Tibial nerve (tissue), 4 donors: ENCODE results near the gene ACOXL. TPM values are rescaled to one million over a fixed set of nuclear protein-coding genes. Genes with fewer than 3 reads are reported as not detected.

Experiments
- DNase-seq, 2 donors: peaks; one replicate each; pipeline ENCODE4 v3.0.0-alpha.2; 2019; ENCODE audit warnings: low spot score in 2 of 2
- H3K27ac ChIP-seq, 4 donors: fragments of 200-600 bp; sonication (generic) in 3 of 4; one replicate each; pipeline ENCODE4 v1.5.1; 2017 to 2019; ENCODE audit warnings: mild to moderate bottlenecking in 1 of 4
- H3K27me3 ChIP-seq, 2 donors: fragments of 200-600 bp; sonication (generic) in 1 of 2; one replicate each; pipeline versions ENCODE4 v1.5.1 to v1.6.0; 2017 to 2019
- H3K36me3 ChIP-seq, 3 donors: fragments of 200-600 bp; sonication (generic); one replicate each; pipeline ENCODE4 v1.5.1; 2018 to 2019
- H3K4me1 ChIP-seq, 4 donors: fragments of 200-600 bp; sonication (generic) in 3 of 4; one replicate each; pipeline ENCODE4 v1.5.1; 2017 to 2019
- H3K4me3 ChIP-seq, 4 donors: fragments of 200-600 bp; sonication (generic) in 3 of 4; one replicate each; pipeline ENCODE4 v1.5.1; 2017 to 2019; ENCODE audit warnings: mild to moderate bottlenecking in 1 of 4, moderate library complexity in 1 of 4
- H3K9me3 ChIP-seq, 4 donors: fragments of 200-600 bp; sonication (generic) in 3 of 4; one replicate each; pipeline ENCODE4 v1.5.1; 2017 to 2019
- CTCF ChIP-seq, 5 experiments: fragments of 200-600 bp in 3 of 5; fragments of 450-650 bp in 2 of 5; sonication (generic) in 3 of 5; IDR thresholded peaks; one replicate each; pipeline ENCODE4 v1.5.1; 2016 to 2019; ENCODE audit warnings: antibody characterized with exemption in 5 of 5, mild to moderate bottlenecking in 3 of 5, moderate library complexity in 2 of 5
- EP300 ChIP-seq, 2 donors: sonication (generic); formaldehyde crosslinking; IDR thresholded peaks; one replicate each; pipeline ENCODE4 v1.6.1; 2017; ENCODE audit warnings: antibody characterized with exemption in 2 of 2, mild to moderate bottlenecking in 1 of 2
- POLR2A ChIP-seq, 2 donors: fragments of 450-650 bp; IDR thresholded peaks; one replicate each; pipeline ENCODE4 v1.6.1; 2017; ENCODE audit warnings: antibody characterized with exemption in 2 of 2, mild to moderate bottlenecking in 2 of 2, moderate library complexity in 2 of 2
- WGBS, 2 donors: methylation state at CpG; one replicate each; pipeline ENCODE4 v1.1.5; 2018; 5-methylcytosine and 5-hydroxymethylcytosine counted together
- total RNA-seq, 4 donors: library from RNA; depleted of rRNA; stranded (reverse); fragments of >200 nt; gene quantifications; one replicate each; pipeline ENCODE4 v1.1.0, GENCODE V29; 2016

ACOXL gene
- total RNA-seq, 4 donors from 2014 or later: 0.30 TPM; not detected in 3

DNA sequence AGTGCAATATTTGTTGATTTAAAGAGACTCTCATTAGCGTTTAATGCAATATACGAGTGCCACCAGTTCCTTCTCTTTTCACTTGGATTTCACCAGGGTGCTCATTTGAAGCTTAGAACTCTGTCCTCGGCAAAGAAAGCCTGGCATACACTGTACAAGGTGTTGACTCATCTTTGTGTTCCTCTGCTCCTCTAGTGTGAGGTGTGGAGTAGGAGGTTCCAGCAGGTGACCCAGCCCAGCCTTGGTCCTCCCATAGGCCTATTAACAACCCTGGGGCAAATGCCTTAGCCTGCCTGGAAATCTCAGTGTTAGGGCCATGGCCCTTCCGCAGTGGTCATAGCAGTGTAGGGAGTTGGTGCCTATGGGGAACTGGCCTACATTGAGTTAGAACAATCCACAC is 408.4 kb downstream of the ACOXL start:
- H3K4me3 ChIP-seq: no peak overlapping the region
- 94 to 97% methylated on average over 4 of the region's 4 CpGs for WGBS, 2 donors

GRCh38 chr2:111142101-111142500 is 409.7 kb downstream of the ACOXL start:
- H3K27me3 ChIP-seq: no peaks in the 10 kb centered on the region
- 93 to 100% methylated on average over 1 of the region's 1 CpG for WGBS, 2 donors
- TF ChIP-seq EP300 (IDR thresholded peaks at IDR 0.05) (no peak), CTCF (IDR thresholded peaks at IDR 0.05) (no peak), POLR2A (IDR thresholded peaks at IDR 0.05) (no peak)
- H3K27ac ChIP-seq: no peak overlapping the region
- H3K36me3 ChIP-seq: peaks cover 0 to 3% (median 0%) of the 10 kb centered on the region in 3 donors
- H3K4me3 ChIP-seq: no peak overlapping the region
- DNase-seq: no peak
- no peaks in the 10 kb centered on the region for H3K9me3 ChIP-seq
- H3K4me1 ChIP-seq: peaks cover 0 to 3% (median 0%) of the 10 kb centered on the region in 4 donors

More for the DNA sequence above, 408.4 kb downstream of the ACOXL start:
- Histone ChIP-seq H3K27me3 (no peaks in the 10 kb centered on the region), H3K4me1 (peaks cover 0 to 3% (median 0%) of the 10 kb centered on the region in 4 donors), H3K27ac (no peak overlapping the region), H3K9me3 (no peaks in the 10 kb centered on the region), H3K36me3 (peaks cover 0 to 7% (median 0%) of the 10 kb centered on the region in 3 donors)
- TF ChIP-seq EP300 (IDR thresholded peaks at IDR 0.05) (no peak), POLR2A (IDR thresholded peaks at IDR 0.05) (no peak), CTCF (IDR thresholded peaks at IDR 0.05) (no peak)
- DNase-seq: no peak

DNA sequence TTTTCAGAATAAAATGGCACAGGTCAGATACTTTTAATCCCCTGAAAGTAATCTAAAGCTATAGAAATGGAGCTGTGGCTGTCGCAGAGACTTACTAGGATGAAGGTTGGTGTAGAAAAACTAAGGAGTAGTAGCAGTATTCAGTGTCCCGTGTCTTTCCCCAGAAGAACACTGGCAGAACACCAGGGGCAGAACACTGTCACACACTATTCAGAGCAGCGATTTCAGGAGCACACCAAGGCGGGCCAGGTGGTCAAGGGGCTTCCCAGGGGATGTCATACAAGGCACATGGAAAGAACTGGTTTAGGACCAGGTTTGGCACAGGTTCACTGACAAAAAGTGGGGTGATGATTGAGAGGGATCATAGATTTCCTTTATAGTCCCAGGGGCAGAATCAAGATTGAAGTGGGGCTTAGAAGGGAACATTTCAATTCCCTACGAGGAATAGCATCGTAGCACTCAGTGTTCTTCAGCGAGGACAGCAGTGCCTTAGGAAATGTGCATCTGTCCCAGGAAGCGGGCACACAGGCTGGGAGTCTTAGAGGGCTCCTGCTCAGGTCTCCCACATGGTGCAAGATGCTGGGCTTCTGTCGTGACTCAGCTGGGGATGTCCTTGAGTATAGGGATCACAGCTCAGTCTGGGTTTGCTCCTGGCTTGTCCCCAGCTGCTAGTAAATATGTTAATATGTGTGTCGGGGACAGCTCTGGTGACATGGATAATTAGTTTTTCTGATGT is 410.9 kb downstream of the ACOXL start:
- Histone ChIP-seq H3K4me1 (peaks cover 0 to 6% (median 0%) of the 10 kb centered on the region in 4 donors), H3K36me3 (peaks cover 0 to 3% (median 0%) of the 10 kb centered on the region in 3 donors), H3K9me3 (no peaks in the 10 kb centered on the region), H3K27me3 (no peaks in the 10 kb centered on the region), H3K4me3 (no peak overlapping the region), H3K27ac (no peak overlapping the region)
- DNase-seq: no peak
- 94% methylated on average over 10 of the region's 10 CpGs for WGBS, 2 donors
- TF ChIP-seq POLR2A (IDR thresholded peaks at IDR 0.05) (no peak), CTCF (IDR thresholded peaks at IDR 0.05) (no peak), EP300 (IDR thresholded peaks at IDR 0.05) (no peak)

- Histone ChIP-seq H3K36me3 (peaks cover 0 to 3% (median 0%) of the 10 kb centered on the region in 3 donors), H3K27me3 (no peaks in the 10 kb centered on the region), H3K4me3 (no peak overlapping the region), H3K9me3 (no peaks in the 10 kb centered on the region), H3K4me1 (peaks cover 0 to 12% (median 2%) of the 10 kb centered on the region in 4 donors), H3K27ac (no peak overlapping the region)
- WGBS, 2 donors: 65 to 73% methylated on average over 1 of the region's 1 CpG
- TF ChIP-seq EP300 (IDR thresholded peaks at IDR 0.05) (no peak), CTCF (IDR thresholded peaks at IDR 0.05) (no peak), POLR2A (IDR thresholded peaks at IDR 0.05) (no peak)
- DNase-seq: no peak
Measured at GRCh38 chr2:111143843-111144198, 411.4 kb downstream of the ACOXL start.

GRCh38 chr2:111145103-111145760 is 412.9 kb downstream of the ACOXL start:
- no peak for DNase-seq
- H3K4me3 ChIP-seq: no peak overlapping the region
- H3K36me3 ChIP-seq: peaks cover 0 to 3% (median 0%) of the 10 kb centered on the region in 3 donors
- no peaks in the 10 kb centered on the region for H3K27me3 ChIP-seq
- no peak overlapping the region for H3K27ac ChIP-seq
- 82 to 84% methylated on average over 7 of the region's 7 CpGs for WGBS, 2 donors
- H3K4me1 ChIP-seq: peaks cover 0 to 19% (median 2%) of the 10 kb centered on the region in 4 donors
- H3K9me3 ChIP-seq: no peaks in the 10 kb centered on the region
- TF ChIP-seq EP300 (IDR thresholded peaks at IDR 0.05): no peak
- no peak for TF ChIP-seq CTCF (IDR thresholded peaks at IDR 0.05)
- no peak for TF ChIP-seq POLR2A (IDR thresholded peaks at IDR 0.05)
